Keratinocyte (primary cell): ENCODE data around the gene SLC25A43. TPM values are rescaled to one million over a fixed set of nuclear protein-coding genes. Genes with fewer than 3 reads are reported as not detected.
"Not testable (repeated sequence)": the region's sequence is repeated elsewhere in the genome, so short reads cannot be mapped to it uniquely, and the experiment has no call there.

Experiments used
- DNase-seq: peaks from one replicate; pipeline ENCODE4 v3.0.0-alpha.2; 2011; ENCODE audit warnings: low read depth, missing footprints, low spot score
- FAIRE-seq: peaks from 2 replicates; lab custom pipeline; 2011; peaks lifted over from hg19 to GRCh38; lab: Jason Lieb, UNC
- H2AFZ ChIP-seq: 2 replicates; pipeline ENCODE4 v1.6.0; 2012; ENCODE audit warnings: low read length, control low read depth, inconsistent platforms; ENCODE audit not compliant: control insufficient read depth
- H3K27ac ChIP-seq: 2 replicates; pipeline ENCODE4 v1.5.1; 2011; ENCODE audit warnings: low read length; ENCODE audit not compliant: control insufficient read depth, insufficient read depth
- H3K27me3 ChIP-seq: 3 replicates; pipeline ENCODE4 v1.6.0; 2011; ENCODE audit warnings: low read length; ENCODE audit not compliant: control insufficient read depth, insufficient read depth; ENCODE audit errors: extremely low read depth
- H3K36me3 ChIP-seq, 2 experiments: 2 replicates in 1 of 2; 3 replicates in 1 of 2; pipeline ENCODE4 v1.5.1; 2011; ENCODE audit warnings: low read length in 2 of 2, mild to moderate bottlenecking in 1 of 2; ENCODE audit not compliant: control insufficient read depth in 2 of 2, insufficient read depth in 2 of 2; ENCODE audit errors: extremely low read depth in 1 of 2
- H3K4me1 ChIP-seq: 3 replicates; pipeline ENCODE4 v1.5.1; 2011; ENCODE audit warnings: low read length; ENCODE audit not compliant: control insufficient read depth, insufficient read depth; ENCODE audit errors: extremely low read depth
- H3K4me2 ChIP-seq: 3 replicates; pipeline ENCODE4 v1.6.0; 2011; ENCODE audit warnings: low read depth, low read length; ENCODE audit not compliant: control insufficient read depth, insufficient read depth; ENCODE audit errors: extremely low read depth
- H3K4me3 ChIP-seq, 3 experiments: fragments of 200-600 bp in 1 of 3; sonication (generic) in 1 of 3; 2 replicates in 2 of 3; 3 replicates in 1 of 3; pipeline ENCODE4 v1.5.1; 2011 to 2016; ENCODE audit warnings: low read length in 3 of 3, mild to moderate bottlenecking in 3 of 3, control low read depth in 2 of 3, inconsistent platforms in 1 of 3, low read depth in 1 of 3, mixed read lengths in 1 of 3, mixed run types in 1 of 3, moderate library complexity in 1 of 3; ENCODE audit not compliant: control insufficient read depth in 2 of 3, insufficient read depth in 2 of 3; ENCODE audit errors: extremely low read depth in 1 of 3
- H3K79me2 ChIP-seq: 2 replicates; pipeline ENCODE4 v1.6.0; 2012; ENCODE audit warnings: low read length; ENCODE audit not compliant: control insufficient read depth, insufficient read depth
- H3K9ac ChIP-seq: 3 replicates; pipeline ENCODE4 v1.6.0; 2011; ENCODE audit warnings: low read length; ENCODE audit not compliant: control insufficient read depth, insufficient read depth; ENCODE audit errors: extremely low read depth
- H3K9me1 ChIP-seq: 3 replicates; pipeline ENCODE4 v1.6.0; 2011; ENCODE audit warnings: low read length; ENCODE audit not compliant: control insufficient read depth, insufficient read depth; ENCODE audit errors: extremely low read depth
- H3K9me3 ChIP-seq: 2 replicates; pipeline ENCODE4 v1.5.1; 2012; ENCODE audit warnings: low read depth, low read length; ENCODE audit not compliant: control insufficient read depth
- H4K20me1 ChIP-seq: 3 replicates; pipeline ENCODE4 v1.6.0; 2011; ENCODE audit warnings: low read length; ENCODE audit not compliant: control insufficient read depth, insufficient read depth; ENCODE audit errors: extremely low read depth
- EZH2 ChIP-seq: IDR thresholded peaks from one replicate; pipeline ENCODE4 v1.6.1; 2012; ENCODE audit warnings: inconsistent platforms, mild to moderate bottlenecking, low read length, moderate library complexity
- dilution Hi-C: fragments of 300-500 bp; cut with MboI; formaldehyde crosslinking; loops from one replicate; pipeline ENCODE4 v1.7.0; 2020; ENCODE audit warnings: low sequenced_read_pairs; ENCODE audit not compliant: extremely low pct_ligation_motif_present
- polyA minus RNA-seq, 3 experiments: library from RNA; depleted of rRNA, polyadenylated mRNA; stranded (reverse); fragments of >200 nt; gene quantifications; 1 replicate in 1 of 3; 2 replicates in 1 of 3; 3 replicates in 1 of 3; pipeline ENCODE4 v1.2.3, GENCODE V29; 2011
- polyA plus RNA-seq, 5 experiments: library from polyadenylated mRNA; depleted of rRNA in 3 of 5; stranded (reverse) in 3 of 5; stranded (forward) in 1 of 5; unstranded in 1 of 5; fragments of >200 nt; gene quantifications; 1 replicate in 1 of 5; 2 replicates in 3 of 5; 3 replicates in 1 of 5; pipeline versions ENCODE4 v1.2.1 to v1.2.3, GENCODE V29; 2011 to 2012; ENCODE audit warnings: missing spikeins in 2 of 5, low read depth in 1 of 5, low replicate concordance in 1 of 5
- TF ChIP-seq, protein P1 (sequence below), 3 experiments: IDR thresholded peaks in 1 of 3; conservative IDR thresholded peaks in 1 of 3; optimal IDR thresholded peaks in 1 of 3; 2 replicates in 2 of 3; 3 replicates in 1 of 3; pipeline versions ENCODE3 to v1.5.1; 2011; ENCODE audit warnings: low read length in 3 of 3, mild to moderate bottlenecking in 3 of 3, moderate library complexity in 2 of 3, control low read depth in 1 of 3, inconsistent platforms in 1 of 3; ENCODE audit not compliant: insufficient read depth in 2 of 3; ENCODE audit errors: extremely low read depth in 1 of 3

The SLC25A43 gene
- polyA plus RNA-seq, result 10.3 to 29.5 TPM (median 23.0 TPM) in 3 replicates
- polyA plus RNA-seq (2011; ENCODE audit: low read depth), result 2.4 TPM
- polyA plus RNA-seq (2011; cell fraction: cytosol; rRNA removed), result 16.9 and 26.4 TPM in 2 replicates
- polyA plus RNA-seq (2011; cell fraction: nucleus; rRNA removed), result 18.0 and 19.4 TPM in 2 replicates
- 10.5 and 18.9 TPM in 2 replicates for polyA plus RNA-seq (2012; ENCODE audit: low replicate concordance)
- polyA minus RNA-seq, result 7.0 to 23.7 TPM (median 10.2 TPM) in 3 replicates
- 10.0 TPM for polyA minus RNA-seq (2011; cell fraction: cytosol; rRNA and poly(A)+ RNA removed)
- polyA minus RNA-seq (2011; cell fraction: nucleus; rRNA and poly(A)+ RNA removed), result 5.7 and 7.1 TPM in 2 replicates

DNA sequence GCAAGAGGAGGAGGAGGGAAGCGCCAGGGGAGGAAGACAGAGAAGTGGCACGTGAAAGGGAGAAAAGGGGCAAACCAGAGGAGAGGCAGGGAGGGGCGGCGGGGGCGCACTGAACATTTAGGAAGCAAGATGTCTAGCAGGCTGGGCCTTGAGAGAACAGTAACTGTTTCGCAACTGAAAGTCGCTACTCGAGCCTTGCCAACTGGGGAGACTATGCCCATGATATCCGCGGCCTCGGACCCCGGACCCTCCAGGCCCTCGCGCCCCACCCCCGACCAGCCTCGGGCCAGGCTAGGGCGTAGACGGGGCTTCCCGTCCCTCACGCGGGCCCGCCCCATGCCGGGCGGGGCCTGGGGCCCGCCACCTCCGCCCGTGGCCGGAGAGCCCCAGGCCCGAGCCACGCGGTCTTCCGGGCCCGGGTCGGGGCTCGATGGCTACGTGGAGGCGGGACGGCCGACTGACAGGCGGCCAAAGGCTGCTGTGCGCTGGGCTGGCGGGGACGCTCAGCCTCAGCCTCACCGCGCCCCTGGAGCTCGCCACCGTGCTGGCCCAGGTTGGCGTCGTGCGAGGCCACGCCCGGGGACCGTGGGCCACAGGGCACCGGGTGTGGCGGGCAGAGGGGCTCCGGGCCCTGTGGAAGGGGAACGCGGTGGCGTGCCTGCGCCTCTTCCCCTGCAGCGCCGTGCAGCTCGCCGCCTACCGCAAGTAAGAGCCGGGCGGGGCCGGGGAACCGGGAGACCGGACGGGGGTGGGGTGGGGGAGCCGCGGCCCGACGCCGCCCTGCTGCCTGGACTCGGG is at the start of gene SLC25A43:
TSS of gene SLC25A43 (plus strand) at position 363 of the 798 bp plus-strand sequence. CDS start at position 431, 68 bp downstream.
- peak within 1 kb of the TSS; percentile 89 for H3K4me2 ChIP-seq
- H3K4me1 ChIP-seq, result peaks cover 18% of the 10 kb centered on the region
- H3K36me3 ChIP-seq, result no peaks in the 10 kb centered on the region
- H3K27ac ChIP-seq, result peak within 1 kb of the TSS; percentile 36
- peaks cover 38% of the 10 kb centered on the region for H3K79me2 ChIP-seq
- H3K9ac ChIP-seq, result peak within 1 kb of the TSS; percentile 69
- H3K4me3 ChIP-seq, result peak within 1 kb of the TSS; percentile 68 to 77 (median 76)
- DNase-seq (no peak), FAIRE-seq (no peak)
- no peaks in the 10 kb centered on the region for H3K9me3 ChIP-seq
- H3K9me1 ChIP-seq, result no peaks in the 10 kb centered on the region
- dilution Hi-C loops, result no loop called here
- no peaks in the 10 kb centered on the region for H3K27me3 ChIP-seq
- H4K20me1 ChIP-seq, result no peaks in the 10 kb centered on the region
- peak within 1 kb of the TSS; percentile 19 for H2AFZ ChIP-seq
- TF ChIP-seq, protein P1, sequence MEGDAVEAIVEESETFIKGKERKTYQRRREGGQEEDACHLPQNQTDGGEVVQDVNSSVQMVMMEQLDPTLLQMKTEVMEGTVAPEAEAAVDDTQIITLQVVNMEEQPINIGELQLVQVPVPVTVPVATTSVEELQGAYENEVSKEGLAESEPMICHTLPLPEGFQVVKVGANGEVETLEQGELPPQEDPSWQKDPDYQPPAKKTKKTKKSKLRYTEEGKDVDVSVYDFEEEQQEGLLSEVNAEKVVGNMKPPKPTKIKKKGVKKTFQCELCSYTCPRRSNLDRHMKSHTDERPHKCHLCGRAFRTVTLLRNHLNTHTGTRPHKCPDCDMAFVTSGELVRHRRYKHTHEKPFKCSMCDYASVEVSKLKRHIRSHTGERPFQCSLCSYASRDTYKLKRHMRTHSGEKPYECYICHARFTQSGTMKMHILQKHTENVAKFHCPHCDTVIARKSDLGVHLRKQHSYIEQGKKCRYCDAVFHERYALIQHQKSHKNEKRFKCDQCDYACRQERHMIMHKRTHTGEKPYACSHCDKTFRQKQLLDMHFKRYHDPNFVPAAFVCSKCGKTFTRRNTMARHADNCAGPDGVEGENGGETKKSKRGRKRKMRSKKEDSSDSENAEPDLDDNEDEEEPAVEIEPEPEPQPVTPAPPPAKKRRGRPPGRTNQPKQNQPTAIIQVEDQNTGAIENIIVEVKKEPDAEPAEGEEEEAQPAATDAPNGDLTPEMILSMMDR (optimal IDR thresholded peaks at IDR 0.05 in 1 of 3, IDR thresholded peaks at IDR 0.05 in 1 of 3, conservative IDR thresholded peaks at IDR 0.05 in 1 of 3; ENCODE audit: extremely low read depth in 1 of 3, insufficient read depth in 2 of 3, low read length in 3 of 3), result no peak

DNA sequence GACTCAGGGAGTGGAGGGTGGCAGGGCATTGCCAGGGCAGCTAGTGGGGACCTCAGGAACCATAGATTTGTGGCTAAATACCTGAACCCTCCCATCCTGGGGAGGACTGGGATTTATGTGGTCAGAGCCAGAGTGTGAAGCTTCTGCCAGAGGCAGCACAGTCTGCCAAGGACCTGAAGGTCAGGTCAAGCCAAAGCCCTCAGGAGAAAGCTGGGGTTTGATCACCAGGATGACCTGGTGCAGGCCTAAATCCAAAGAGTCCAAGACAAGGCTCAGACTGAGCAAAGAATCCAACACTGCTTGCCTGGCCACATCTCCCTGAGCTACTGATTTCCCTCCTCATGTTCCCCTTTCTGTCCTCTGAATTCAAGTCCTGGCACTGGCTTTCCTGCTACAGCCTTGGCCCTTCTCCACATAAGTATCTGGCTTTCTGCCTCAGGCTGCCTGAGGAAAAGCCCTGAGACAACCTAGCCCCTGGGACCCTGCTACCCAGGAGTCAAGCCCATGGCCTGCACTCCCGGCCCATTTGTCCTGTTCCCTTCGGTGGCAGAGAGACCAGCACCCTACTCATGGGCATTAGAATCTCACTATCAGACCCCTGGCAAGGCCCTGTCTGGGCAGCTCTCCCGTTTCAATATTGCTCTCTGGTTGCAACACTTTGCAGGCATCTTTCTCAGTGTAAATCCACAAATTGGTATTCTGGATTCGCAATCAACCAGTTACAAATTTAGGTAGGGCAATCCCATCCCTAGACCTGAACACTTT is 39.3 kb upstream of the SLC25A43 start:
- Histone ChIP-seq H3K9me3 (no peaks in the 10 kb centered on the region), H3K9ac (no peak overlapping the region), H3K4me2 (no peak overlapping the region), H2AFZ (no peak overlapping the region), H3K4me3 (no peak overlapping the region), H3K79me2 (no peaks in the 10 kb centered on the region), H3K4me1 (no peaks in the 10 kb centered on the region), H3K9me1 (no peaks in the 10 kb centered on the region), H3K27ac (no peak overlapping the region), H3K27me3 (no peaks in the 10 kb centered on the region), H3K36me3 (no peaks in the 10 kb centered on the region), H4K20me1 (no peaks in the 10 kb centered on the region)
- dilution Hi-C loops, result no loop called here
- no peak for FAIRE-seq
- TF ChIP-seq, protein P1 (optimal IDR thresholded peaks at IDR 0.05 in 1 of 3, IDR thresholded peaks at IDR 0.05 in 1 of 3, conservative IDR thresholded peaks at IDR 0.05 in 1 of 3; ENCODE audit: extremely low read depth in 1 of 3, insufficient read depth in 2 of 3, low read length in 3 of 3), result no peak
- TF ChIP-seq EZH2, result no peak
- DNase-seq, result no peak

DNA sequence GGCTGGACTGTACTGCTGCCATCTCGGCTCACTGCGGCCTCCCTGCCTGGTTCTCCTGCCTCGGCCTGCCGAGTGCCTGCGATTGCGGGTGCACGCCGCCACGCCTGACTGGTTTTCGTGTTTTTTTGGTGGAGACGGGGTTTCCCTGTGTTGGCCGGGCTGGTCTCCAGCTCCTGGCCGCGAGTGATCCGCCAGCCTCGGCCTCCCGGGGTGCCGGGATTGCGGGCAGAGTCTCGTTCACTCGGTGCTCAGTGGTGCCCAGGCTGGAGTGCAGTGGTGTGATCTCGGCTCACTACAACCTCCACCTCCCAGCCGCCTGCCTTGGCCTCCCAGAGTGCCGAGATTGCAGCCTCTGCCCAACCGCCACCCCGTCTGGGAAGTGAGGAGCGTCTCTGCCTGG is 37.7 kb upstream of the SLC25A43 start:
- H3K4me2 ChIP-seq, H4K20me1 ChIP-seq, H3K9ac ChIP-seq, H2AFZ ChIP-seq, DNase-seq, H3K9me1 ChIP-seq, dilution Hi-C loops, H3K27ac ChIP-seq, H3K27me3 ChIP-seq, H3K4me3 ChIP-seq, FAIRE-seq, H3K36me3 ChIP-seq, H3K9me3 ChIP-seq, H3K79me2 ChIP-seq, H3K4me1 ChIP-seq: not testable (repeated sequence)
